Measurements from ENCODE around the gene ORM1. TPM values are rescaled to one million over a fixed set of nuclear protein-coding genes. Genes with fewer than 3 reads are reported as not detected.

The ORM1 gene
- total RNA-seq, 1 experiment from 2014 or later, result 27.5 TPM

- Histone ChIP-seq H3K9me3 (no peaks in the 10 kb centered on the region), H3K36me3 (ENCODE audit: control insufficient read depth, insufficient read depth, low read length) (peaks cover 2% of the 10 kb centered on the region; the same call in 1 of the 2 replicates), H3K27me3 (replicated peaks; ENCODE audit: control insufficient read depth, insufficient read depth, low read length) (no peaks in the 10 kb centered on the region), H3K4me1 (peaks cover 6% of the 10 kb centered on the region), H3K4me3 (ENCODE audit: low read depth, low read length) (no peak overlapping the region)
- no peak overlapping the region for H3K4me3 Mint-ChIP-seq (ENCODE audit: unreplicated experiment)
- DNase-seq, result no peak
- intact Hi-C loops (cut with micrococcal nuclease; ENCODE audit: unreplicated experiment), result no loop called here
- H3K9me3 Mint-ChIP-seq (ENCODE audit: unreplicated experiment), result no peaks in the 10 kb centered on the region
- BruUV-seq (replicated peaks), result no TSS peak
- peaks cover 7% of the 10 kb centered on the region for H3K4me1 Mint-ChIP-seq (ENCODE audit: low read depth, unreplicated experiment)
- H3K27ac Mint-ChIP-seq (ENCODE audit: unreplicated experiment), result no peak overlapping the region
- H3K27me3 Mint-ChIP-seq (ENCODE audit: insufficient read depth, unreplicated experiment), result no peaks in the 10 kb centered on the region
- no peak for TF ChIP-seq CTCF (IDR thresholded peaks at IDR 0.05; ENCODE audit: insufficient read depth in 1 of 2, low read depth in 1 of 2, low read length in 1 of 2, severe bottlenecking in 1 of 2, unreplicated experiment in 1 of 2)
- ChIA-PET POLR2A (no interaction called here), CTCF (no interaction called here)
- H3K36me3 Mint-ChIP-seq (ENCODE audit: insufficient read depth, unreplicated experiment), result peaks cover 6% of the 10 kb centered on the region
These were observed 48.5 kb downstream of the ORM1 start for GRCh38 chr9:114371343-114371944.

GRCh38 chr9:114371973-114372917 lies 49.3 kb downstream of the ORM1 start:
- ChIA-PET CTCF (interaction anchor here (0.7 kb wide), 1 partner anchor 20 kb away, joined by 4 read pairs; no protein-coding TSS in a partner anchor), POLR2A (no interaction called here)
- peaks cover 6% of the 10 kb centered on the region for H3K36me3 Mint-ChIP-seq (ENCODE audit: insufficient read depth, unreplicated experiment)
- H3K9me3 ChIP-seq, result no peaks in the 10 kb centered on the region
- H3K9me3 Mint-ChIP-seq (ENCODE audit: unreplicated experiment), result no peaks in the 10 kb centered on the region
- BruUV-seq (replicated peaks), result no TSS peak
- no peak for TF ChIP-seq CTCF (IDR thresholded peaks at IDR 0.05; ENCODE audit: insufficient read depth in 1 of 2, low read depth in 1 of 2, low read length in 1 of 2, severe bottlenecking in 1 of 2, unreplicated experiment in 1 of 2)
- DNase-seq, result no peak
- no peaks in the 10 kb centered on the region for H3K27me3 Mint-ChIP-seq (ENCODE audit: insufficient read depth, unreplicated experiment)
- no peak overlapping the region for H3K4me3 ChIP-seq (ENCODE audit: low read depth, low read length)
- H3K4me3 Mint-ChIP-seq (ENCODE audit: unreplicated experiment), result no peak overlapping the region
- peaks cover 2% of the 10 kb centered on the region; the same call in 1 of the 2 replicates for H3K36me3 ChIP-seq (ENCODE audit: control insufficient read depth, insufficient read depth, low read length)
- no peak overlapping the region for H3K27ac Mint-ChIP-seq (ENCODE audit: unreplicated experiment)
- intact Hi-C loops (cut with micrococcal nuclease; ENCODE audit: unreplicated experiment), result no loop called here
- H3K27me3 ChIP-seq (replicated peaks; ENCODE audit: control insufficient read depth, insufficient read depth, low read length), result no peaks in the 10 kb centered on the region
- no peaks in the 10 kb centered on the region for H3K4me1 ChIP-seq
- no peaks in the 10 kb centered on the region for H3K4me1 Mint-ChIP-seq (ENCODE audit: low read depth, unreplicated experiment)

GRCh38 chr9:114372921-114373448 lies 50.1 kb downstream of the ORM1 start:
- BruUV-seq (replicated peaks), result no TSS peak
- CTCF ChIA-PET, result interaction anchor here (0.7 kb wide), 1 partner anchor 21 kb away, joined by 4 read pairs; no protein-coding TSS in a partner anchor

More at GRCh38 chr9:114372921-114373448, 50.1 kb downstream of the ORM1 start:
- Histone ChIP-seq H3K4me1 (no peaks in the 10 kb centered on the region), H3K9me3 (no peaks in the 10 kb centered on the region), H3K4me3 (ENCODE audit: low read depth, low read length) (no peak overlapping the region), H3K36me3 (ENCODE audit: control insufficient read depth, insufficient read depth, low read length) (no peaks in the 10 kb centered on the region; the same call in 1 of the 2 replicates), H3K27me3 (replicated peaks; ENCODE audit: control insufficient read depth, insufficient read depth, low read length) (no peaks in the 10 kb centered on the region)
- no peaks in the 10 kb centered on the region for H3K27me3 Mint-ChIP-seq (ENCODE audit: insufficient read depth, unreplicated experiment)
- intact Hi-C loops (cut with micrococcal nuclease; ENCODE audit: unreplicated experiment), result no loop called here
- POLR2A ChIA-PET, result no interaction called here
- no peak for DNase-seq
- no peak overlapping the region for H3K4me3 Mint-ChIP-seq (ENCODE audit: unreplicated experiment)
- no peaks in the 10 kb centered on the region for H3K4me1 Mint-ChIP-seq (ENCODE audit: low read depth, unreplicated experiment)
- no peak for TF ChIP-seq CTCF (IDR thresholded peaks at IDR 0.05; ENCODE audit: insufficient read depth in 1 of 2, low read depth in 1 of 2, low read length in 1 of 2, severe bottlenecking in 1 of 2, unreplicated experiment in 1 of 2)
- H3K36me3 Mint-ChIP-seq (ENCODE audit: insufficient read depth, unreplicated experiment), result peaks cover 6% of the 10 kb centered on the region
- no peaks in the 10 kb centered on the region for H3K9me3 Mint-ChIP-seq (ENCODE audit: unreplicated experiment)
- H3K27ac Mint-ChIP-seq (ENCODE audit: unreplicated experiment), result no peak overlapping the region

All from Caco-2 (cell line).